K562 (cell line): ENCODE data around the gene TFRC.

Source experiments
- CREM ChIP-seq: IDR thresholded peaks from 2 replicates; pipeline ENCODE4 v1.6.1; 2014; ENCODE audit warnings: antibody characterized with exemption, low read depth
- MTA2 ChIP-seq: fragments of 450-650 bp; IDR thresholded peaks from 2 replicates; pipeline ENCODE4 v1.6.1; 2016; ENCODE audit warnings: low read depth
- POLR2A ChIP-seq: fragments of 450-650 bp; conservative IDR thresholded peaks from 2 replicates; pipeline ENCODE4 v1.6.1; 2016
- SP2 ChIP-seq: IDR thresholded peaks from 2 replicates; pipeline ENCODE4 v1.6.1; 2011; ENCODE audit warnings: mild to moderate bottlenecking, low read depth, low read length, moderate library complexity; ENCODE audit not compliant: poor library complexity, severe bottlenecking; ENCODE audit errors: extremely low read depth
- TEAD2 ChIP-seq: fragments of 450-650 bp; IDR thresholded peaks from 2 replicates; pipeline ENCODE4 v1.6.1; 2016; ENCODE audit warnings: missing genetic modification characterization, control low read depth, missing compliant biosample characterization

DNA sequence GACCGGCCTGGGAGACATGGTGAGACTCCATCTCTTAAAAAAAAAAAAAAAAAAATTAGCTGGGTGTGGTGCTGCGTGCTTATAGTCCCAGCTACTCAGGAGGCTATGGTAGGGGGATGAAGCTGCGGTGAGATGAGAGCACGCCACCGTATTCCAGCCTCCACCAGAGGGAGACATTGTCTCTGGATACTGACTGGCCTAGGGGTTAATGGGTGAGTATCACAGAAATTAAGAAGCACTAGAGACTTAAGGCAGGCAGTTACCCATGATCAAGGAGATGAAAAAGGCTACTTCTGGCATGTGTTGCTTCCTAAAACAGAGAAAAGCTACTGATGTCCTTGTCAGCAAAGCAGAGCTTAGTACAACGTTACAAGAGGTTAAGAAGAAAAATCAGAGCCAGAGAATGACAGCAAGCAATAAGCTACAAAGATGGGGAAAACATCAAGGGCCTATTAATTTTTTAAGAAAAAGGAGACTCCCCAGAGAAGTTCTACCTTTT, 8.6 kb downstream of the TFRC start:
- TF ChIP-seq TEAD2 (tag) (no peak), POLR2A (peak; percentile 55), CREM (no peak), SP2 (no peak), MTA2 (no peak)
